ENCODE data around the gene STK10.

DNA sequence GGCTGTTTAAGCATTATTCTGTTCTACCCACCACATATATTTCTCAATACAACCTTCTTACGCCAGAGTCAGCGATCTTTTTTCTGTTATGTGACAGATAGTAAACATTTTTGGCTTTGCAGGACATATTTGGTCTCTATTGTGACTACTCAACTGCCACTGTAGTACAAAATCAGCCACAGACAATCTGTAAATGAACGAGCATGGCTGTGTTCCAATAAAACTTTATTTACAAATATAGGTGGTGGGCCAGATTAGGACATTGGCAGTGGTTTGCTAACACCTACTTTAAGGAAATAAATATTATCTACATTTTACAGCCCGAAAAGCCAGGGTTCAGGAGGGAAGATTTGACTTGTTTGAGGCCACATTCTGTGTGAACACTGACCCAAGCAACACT lies 141.4 kb downstream of the STK10 start:
- TF ChIP-seq, protein P1, sequence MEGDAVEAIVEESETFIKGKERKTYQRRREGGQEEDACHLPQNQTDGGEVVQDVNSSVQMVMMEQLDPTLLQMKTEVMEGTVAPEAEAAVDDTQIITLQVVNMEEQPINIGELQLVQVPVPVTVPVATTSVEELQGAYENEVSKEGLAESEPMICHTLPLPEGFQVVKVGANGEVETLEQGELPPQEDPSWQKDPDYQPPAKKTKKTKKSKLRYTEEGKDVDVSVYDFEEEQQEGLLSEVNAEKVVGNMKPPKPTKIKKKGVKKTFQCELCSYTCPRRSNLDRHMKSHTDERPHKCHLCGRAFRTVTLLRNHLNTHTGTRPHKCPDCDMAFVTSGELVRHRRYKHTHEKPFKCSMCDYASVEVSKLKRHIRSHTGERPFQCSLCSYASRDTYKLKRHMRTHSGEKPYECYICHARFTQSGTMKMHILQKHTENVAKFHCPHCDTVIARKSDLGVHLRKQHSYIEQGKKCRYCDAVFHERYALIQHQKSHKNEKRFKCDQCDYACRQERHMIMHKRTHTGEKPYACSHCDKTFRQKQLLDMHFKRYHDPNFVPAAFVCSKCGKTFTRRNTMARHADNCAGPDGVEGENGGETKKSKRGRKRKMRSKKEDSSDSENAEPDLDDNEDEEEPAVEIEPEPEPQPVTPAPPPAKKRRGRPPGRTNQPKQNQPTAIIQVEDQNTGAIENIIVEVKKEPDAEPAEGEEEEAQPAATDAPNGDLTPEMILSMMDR (IDR thresholded peaks at IDR 0.05; ENCODE audit: borderline replicate concordance, extremely low read depth, low read length, poor library complexity, severe bottlenecking): no peak
- no peak for TF ChIP-seq EZH2 (IDR thresholded peaks at IDR 0.05; ENCODE audit: borderline replicate concordance, low read depth, low read length, severe bottlenecking)
